Amniotic epithelial cell (primary cell): ENCODE measurements around the gene PRR23E.
A peak's percentile ranks its signal among the peaks of the same experiment; 100 is the strongest.

Experiments used
- DNase-seq: peaks from one replicate; pipeline ENCODE4 v3.0.0-alpha.2; 2010; ENCODE audit warnings: low read depth

Gene PRR23E

DNA sequence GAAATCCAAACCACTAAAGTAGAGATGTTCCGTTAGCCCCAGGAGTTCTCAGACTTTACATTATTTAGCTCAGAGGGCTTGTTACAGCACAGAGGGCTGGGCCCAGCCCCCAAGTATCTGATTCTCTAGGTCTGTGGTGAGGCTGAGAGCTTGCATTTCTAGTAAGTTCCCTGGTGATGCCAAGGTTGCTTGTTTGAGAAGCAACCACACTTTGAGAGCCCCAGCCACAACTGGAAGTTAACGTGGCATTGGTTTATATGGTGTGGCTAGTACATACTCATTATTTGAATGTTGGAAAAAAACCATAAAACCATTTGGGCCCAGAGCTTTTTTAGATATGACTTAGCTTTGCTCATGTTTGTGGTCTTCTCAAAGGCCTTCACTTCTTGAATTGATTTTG lies 35.9 kb downstream of the PRR23E start:
- no peak for DNase-seq

DNA sequence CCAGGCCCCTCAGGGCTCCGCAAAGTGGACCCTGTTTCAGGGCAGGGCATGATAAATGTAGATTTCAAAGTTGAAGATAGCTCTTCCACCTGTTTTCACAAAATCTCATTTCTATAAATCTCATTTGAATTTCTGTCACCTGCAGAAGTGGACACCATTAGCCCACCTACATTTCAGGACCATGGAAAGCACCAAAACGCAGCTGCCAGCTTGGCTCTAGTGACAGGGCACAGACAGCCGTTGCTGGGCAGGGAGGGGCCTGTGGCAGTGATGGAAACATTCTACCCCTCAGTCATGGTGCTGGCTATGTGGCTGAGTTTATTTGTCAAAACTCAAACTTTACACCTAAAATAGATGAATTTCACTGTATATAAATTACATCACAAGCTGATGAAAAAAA lies 40.4 kb downstream of the PRR23E start:
- peak; percentile 3 for DNase-seq

DNA sequence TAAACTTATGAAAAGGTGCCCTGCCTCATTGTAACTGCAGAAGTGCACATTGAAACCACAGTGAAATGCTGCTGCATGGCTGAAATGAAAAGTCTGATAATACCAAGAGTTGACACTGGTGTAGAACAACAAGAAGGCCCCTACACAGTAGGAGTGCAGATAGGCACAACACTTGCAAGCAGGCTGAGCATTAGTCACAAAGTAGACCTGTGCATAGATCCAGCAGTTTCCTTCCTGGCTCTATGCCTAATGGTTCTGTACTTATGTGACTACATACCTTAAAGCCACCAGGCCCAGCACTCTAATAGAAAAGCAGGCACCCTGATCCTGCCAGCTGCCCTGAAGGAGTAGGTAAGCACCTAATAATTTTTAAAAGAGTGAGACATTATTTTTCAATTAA lies 41.8 kb downstream of the PRR23E start:
- no peak for DNase-seq

DNA sequence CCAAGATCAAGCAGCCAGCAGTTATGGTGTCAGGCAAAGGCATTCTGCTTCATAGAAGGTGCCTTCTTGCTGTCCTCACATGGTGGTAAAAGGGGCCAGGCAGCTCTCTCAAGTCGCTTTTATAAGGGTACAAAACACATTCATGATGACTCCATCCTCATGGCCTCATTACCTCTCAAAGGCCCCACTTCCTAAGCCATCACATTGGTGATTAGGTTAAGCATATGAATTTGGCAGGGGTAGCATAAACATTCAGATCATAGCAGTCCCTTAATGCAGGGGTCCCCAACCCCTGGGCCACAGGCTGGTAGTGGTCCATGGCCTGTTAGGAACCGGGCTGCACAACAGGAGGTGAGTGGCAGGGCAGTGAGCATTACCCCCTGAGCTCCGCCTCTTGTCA lies 42.8 kb downstream of the PRR23E start:
- DNase-seq, result no peak

DNA sequence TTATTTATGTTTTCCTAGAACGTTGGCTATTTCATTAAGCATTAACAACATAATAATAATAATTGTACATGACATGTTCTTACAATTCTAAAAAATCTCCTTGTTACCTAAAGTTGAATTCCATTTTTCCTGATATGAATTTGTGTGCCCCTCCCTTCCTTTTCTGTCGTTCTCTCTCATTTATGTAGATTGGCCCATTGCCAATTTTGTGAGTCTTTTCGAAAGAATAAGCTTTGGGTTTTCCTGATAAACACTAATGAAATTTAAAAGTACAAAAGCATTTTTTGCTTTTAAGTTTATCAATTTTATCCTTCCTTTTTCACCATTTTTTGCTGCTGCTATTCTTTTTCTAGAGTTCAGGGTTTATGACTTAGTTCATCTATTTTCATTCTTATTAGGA lies 44.9 kb downstream of the PRR23E start:
- DNase-seq, result no peak

DNA sequence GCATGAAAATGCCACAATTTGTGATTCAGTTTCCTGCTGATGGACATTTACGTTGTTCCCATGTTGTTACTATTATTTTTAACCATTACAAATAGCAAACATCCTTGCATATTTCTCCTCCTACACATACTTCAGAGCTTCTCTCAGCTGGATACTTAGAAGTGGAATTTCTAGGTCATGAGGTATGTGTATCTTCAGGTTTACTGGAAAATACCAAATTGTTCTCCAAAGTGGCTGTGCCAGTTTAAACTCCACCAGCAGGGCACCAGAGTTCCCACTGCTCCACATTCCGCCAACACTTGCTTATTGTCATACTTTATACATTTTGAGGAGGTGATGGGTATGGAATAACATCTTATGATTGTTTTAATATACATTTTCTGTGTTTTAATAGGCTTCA lies 45.7 kb downstream of the PRR23E start:
- no peak for DNase-seq

DNA sequence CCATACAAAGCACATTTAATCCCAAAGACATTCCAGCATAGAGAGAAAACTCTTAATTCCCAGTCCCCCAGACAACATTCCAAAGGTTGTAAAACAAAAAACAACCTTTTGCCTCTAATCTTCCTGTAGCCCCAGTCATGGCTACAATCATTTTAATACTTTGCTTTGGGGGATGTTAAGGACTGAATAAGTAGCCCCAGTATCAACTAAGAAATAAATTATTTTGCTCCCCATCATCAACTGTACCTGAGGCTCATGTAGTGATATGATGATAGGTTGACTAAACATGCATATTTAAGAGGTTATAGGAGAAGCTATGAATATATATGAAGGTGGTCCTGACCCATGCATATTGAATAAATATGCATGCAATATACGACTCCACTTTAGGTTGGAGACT lies 54.4 kb downstream of the PRR23E start:
- DNase-seq, result no peak
